Measurements from ENCODE around the gene GRIP1.

The GRIP1 gene

DNA sequence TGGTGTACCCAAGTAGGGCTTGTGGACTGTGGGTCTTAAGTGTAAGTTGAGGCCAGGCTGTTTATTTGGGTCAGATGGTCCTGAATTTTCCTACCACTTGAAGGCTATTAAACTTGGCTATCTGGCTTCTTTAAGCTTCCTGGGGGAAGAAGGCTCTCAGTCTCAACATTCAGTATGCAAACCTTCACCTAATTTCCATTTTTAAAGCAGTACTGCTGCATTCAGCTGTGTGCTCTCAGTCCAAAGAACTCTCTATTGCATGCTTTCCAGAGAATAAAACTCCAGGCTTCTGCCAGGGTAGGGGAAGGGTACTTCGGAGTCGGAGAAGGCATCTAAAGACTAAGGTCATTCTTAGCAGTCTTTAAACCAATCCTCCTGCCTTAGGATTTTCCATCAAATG, 252.2 kb downstream of the GRIP1 start:
- no peak for DNase-seq (ENCODE audit: low read depth, low spot score)
- POLR2A ChIA-PET: no interaction called here
- CTCF ChIA-PET: no interaction called here
- TF ChIP-seq, protein P1, sequence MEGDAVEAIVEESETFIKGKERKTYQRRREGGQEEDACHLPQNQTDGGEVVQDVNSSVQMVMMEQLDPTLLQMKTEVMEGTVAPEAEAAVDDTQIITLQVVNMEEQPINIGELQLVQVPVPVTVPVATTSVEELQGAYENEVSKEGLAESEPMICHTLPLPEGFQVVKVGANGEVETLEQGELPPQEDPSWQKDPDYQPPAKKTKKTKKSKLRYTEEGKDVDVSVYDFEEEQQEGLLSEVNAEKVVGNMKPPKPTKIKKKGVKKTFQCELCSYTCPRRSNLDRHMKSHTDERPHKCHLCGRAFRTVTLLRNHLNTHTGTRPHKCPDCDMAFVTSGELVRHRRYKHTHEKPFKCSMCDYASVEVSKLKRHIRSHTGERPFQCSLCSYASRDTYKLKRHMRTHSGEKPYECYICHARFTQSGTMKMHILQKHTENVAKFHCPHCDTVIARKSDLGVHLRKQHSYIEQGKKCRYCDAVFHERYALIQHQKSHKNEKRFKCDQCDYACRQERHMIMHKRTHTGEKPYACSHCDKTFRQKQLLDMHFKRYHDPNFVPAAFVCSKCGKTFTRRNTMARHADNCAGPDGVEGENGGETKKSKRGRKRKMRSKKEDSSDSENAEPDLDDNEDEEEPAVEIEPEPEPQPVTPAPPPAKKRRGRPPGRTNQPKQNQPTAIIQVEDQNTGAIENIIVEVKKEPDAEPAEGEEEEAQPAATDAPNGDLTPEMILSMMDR (IDR thresholded peaks at IDR 0.05; ENCODE audit: insufficient read depth, low read length, missing control alignments): no peak
- H3K4me3 ChIP-seq (ENCODE audit: low read depth, low read length): no peak overlapping the region

DNA sequence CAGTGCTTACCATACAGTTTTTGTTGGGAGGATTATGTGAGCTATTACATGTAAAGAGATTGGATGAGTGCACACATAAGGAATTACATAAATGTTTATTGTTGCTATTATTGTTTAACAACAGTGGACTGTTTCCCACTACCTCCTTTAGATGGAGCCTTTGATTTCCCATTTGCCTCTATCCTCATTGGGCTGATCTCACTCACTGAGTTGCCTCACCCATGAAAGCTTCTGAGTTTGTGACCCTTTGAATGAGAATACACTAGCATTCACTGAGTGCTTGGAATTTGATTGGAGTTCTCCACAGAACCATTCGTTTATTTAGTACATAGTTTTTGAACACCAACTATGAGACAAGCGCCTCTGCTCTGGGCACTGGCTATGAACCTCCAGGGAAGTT, 255.6 kb downstream of the GRIP1 start:
- CTCF ChIA-PET: no interaction called here
- TF ChIP-seq, protein P1 (IDR thresholded peaks at IDR 0.05; ENCODE audit: insufficient read depth, low read length, missing control alignments): no peak

DNA sequence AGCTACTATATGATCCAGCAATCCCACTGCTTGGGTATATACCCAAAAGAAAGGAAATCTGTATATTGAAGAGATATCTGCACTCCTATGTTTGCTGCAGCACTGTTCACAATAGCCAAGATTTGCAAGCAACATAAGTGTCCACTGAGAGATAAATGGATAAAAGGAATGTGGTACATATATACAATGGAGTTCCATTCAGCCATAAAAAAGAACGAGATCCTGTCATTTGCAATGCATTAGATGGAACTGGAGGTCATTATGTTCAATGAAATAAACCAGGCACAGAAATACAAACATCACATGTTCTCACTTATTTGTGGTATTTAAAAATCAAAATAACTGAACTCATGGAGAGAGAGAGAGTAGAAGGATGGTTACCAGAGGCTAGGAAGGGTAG, 260.0 kb downstream of the GRIP1 start:
- TF ChIP-seq, protein P1 (IDR thresholded peaks at IDR 0.05; ENCODE audit: insufficient read depth, low read length, missing control alignments): no peak
- no peak for DNase-seq (ENCODE audit: low read depth, low spot score)
- CTCF ChIA-PET: interaction anchor here (2.0 kb wide), 1 partner anchor 10 kb away, joined by 8 read pairs; no protein-coding TSS in a partner anchor

More for the DNA sequence above, 255.6 kb downstream of the GRIP1 start:
- no peak overlapping the region for H3K4me3 ChIP-seq (ENCODE audit: low read depth, low read length)
- POLR2A ChIA-PET: no interaction called here
- DNase-seq (ENCODE audit: low read depth, low spot score): no peak

DNA sequence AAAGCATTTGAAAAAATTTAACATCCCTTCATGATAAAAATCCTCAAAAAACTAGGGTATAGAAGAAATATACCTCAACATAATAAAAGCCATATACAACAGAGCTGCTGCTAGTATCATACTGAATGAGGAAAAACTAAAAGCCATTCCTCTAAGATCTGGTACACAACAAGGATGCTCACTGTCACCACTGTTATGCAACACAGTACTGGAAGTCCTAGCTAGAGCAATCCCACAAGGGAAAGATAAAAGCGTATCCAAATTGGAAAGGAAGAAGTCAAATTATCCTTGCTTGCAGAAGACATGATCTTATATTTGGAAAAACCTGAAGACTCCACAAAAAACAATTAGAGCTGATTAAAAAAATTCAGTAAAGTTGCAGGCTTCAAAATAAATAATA, 261.7 kb downstream of the GRIP1 start:
- ChIA-PET POLR2A (no interaction called here), CTCF (interaction anchor here (1.0 to 1.2 kb wide), 2 partner anchors 8 to 278 kb away, joined by 3 to 4 read pairs; no protein-coding TSS in a partner anchor)
- no peak overlapping the region for H3K4me3 ChIP-seq (ENCODE audit: low read depth, low read length)
- DNase-seq (ENCODE audit: low read depth, low spot score): no peak
- TF ChIP-seq, protein P1 (IDR thresholded peaks at IDR 0.05; ENCODE audit: insufficient read depth, low read length, missing control alignments): no peak

More for the DNA sequence above, 260.0 kb downstream of the GRIP1 start:
- H3K4me3 ChIP-seq (ENCODE audit: low read depth, low read length): no peak overlapping the region
- POLR2A ChIA-PET: no interaction called here

DNA sequence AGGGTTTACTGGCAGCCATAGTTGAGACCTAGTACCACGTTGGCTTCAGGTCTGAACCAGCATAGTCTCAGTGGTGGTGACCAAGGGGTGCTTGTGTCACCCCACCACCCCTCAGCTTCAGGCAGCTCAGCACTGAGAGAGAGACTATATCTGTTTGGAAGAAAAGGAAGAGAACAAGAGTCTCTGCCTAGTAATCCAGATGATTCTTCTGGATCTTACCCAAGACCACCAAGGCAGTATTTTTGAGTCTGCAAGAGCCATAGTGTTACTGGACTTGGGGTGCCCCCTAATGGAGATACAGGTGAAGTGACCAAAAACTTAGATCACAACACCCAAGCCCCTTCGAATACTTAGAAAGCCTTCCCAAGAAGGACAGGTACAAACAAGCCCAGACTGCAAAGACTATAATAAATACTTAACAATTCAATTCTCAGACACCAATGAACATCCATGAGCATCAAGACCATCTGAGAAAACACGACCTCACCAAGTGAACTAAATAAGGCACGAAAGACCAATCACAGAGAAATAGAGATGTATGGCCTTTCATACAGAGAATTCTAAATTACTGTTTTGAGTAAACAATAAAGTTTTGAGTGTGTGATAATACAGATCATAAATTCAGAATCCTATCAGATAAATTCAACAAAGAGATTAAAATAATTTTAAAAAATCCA, 269.5 kb downstream of the GRIP1 start:
- ChIA-PET POLR2A (no interaction called here), CTCF (interaction anchor here (0.7 to 4.2 kb wide), 20 partner anchors 8 to 279 kb away, joined by 3 to 47 read pairs (median 4); partner anchors contain the start of gene LLPH)
- DNase-seq (ENCODE audit: low read depth, low spot score): peak; percentile 28
- TF ChIP-seq, protein P1 (IDR thresholded peaks at IDR 0.05; ENCODE audit: insufficient read depth, low read length, missing control alignments): peak; percentile 61
- no peak overlapping the region for H3K4me3 ChIP-seq (ENCODE audit: low read depth, low read length)

DNA sequence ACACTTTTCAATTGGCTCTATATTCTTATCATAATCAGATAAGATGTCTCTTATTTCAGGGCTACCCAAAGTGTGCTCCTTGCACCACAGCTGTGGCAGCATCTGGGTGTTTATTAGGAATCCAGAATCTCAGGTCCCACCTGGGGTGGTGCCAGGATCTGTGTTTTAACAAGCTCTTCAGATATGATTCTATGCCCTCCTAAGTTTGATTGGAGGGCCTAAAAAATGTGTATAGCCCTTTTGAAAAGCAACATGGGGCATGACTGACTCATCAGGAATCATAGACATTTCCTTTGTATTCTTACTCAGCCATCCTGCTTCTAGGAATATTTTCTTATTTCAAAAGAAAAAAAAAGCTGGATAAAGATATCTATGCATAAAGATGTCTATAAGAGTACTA, 273.5 kb downstream of the GRIP1 start:
- ChIA-PET POLR2A (interaction anchor here (1.0 kb wide), 1 partner anchor 236 kb away, joined by 3 read pairs; no protein-coding TSS in a partner anchor), CTCF (interaction anchor here (0.7 to 4.2 kb wide), 6 partner anchors 10 to 273 kb away, joined by 3 to 31 read pairs (median 3); no protein-coding TSS in a partner anchor)
- H3K4me3 ChIP-seq (ENCODE audit: low read depth, low read length): no peak overlapping the region
- DNase-seq (ENCODE audit: low read depth, low spot score): no peak
- TF ChIP-seq, protein P1 (IDR thresholded peaks at IDR 0.05; ENCODE audit: insufficient read depth, low read length, missing control alignments): no peak
